Fibroblast of lung (primary cell): Measurements from ENCODE around the gene PREB.

ENCODE experiments used
- EZH2 ChIP-seq: IDR thresholded peaks from 2 replicates; pipeline ENCODE4 v1.5.1; 2012; ENCODE audit warnings: low read length, control low read depth, mild to moderate bottlenecking; ENCODE audit errors: missing control alignments
- TF ChIP-seq, protein P1 (sequence below), 2 donors: IDR thresholded peaks in 1 of 2; conservative IDR thresholded peaks in 1 of 2; 1 replicate in 1 of 2; 2 replicates in 1 of 2; pipeline ENCODE4 v1.5.1; 2011 to 2012; ENCODE audit warnings: low read length in 2 of 2, control low read depth in 1 of 2, inconsistent platforms in 1 of 2, low read depth in 1 of 2, mild to moderate bottlenecking in 1 of 2

- TF ChIP-seq, protein P1, sequence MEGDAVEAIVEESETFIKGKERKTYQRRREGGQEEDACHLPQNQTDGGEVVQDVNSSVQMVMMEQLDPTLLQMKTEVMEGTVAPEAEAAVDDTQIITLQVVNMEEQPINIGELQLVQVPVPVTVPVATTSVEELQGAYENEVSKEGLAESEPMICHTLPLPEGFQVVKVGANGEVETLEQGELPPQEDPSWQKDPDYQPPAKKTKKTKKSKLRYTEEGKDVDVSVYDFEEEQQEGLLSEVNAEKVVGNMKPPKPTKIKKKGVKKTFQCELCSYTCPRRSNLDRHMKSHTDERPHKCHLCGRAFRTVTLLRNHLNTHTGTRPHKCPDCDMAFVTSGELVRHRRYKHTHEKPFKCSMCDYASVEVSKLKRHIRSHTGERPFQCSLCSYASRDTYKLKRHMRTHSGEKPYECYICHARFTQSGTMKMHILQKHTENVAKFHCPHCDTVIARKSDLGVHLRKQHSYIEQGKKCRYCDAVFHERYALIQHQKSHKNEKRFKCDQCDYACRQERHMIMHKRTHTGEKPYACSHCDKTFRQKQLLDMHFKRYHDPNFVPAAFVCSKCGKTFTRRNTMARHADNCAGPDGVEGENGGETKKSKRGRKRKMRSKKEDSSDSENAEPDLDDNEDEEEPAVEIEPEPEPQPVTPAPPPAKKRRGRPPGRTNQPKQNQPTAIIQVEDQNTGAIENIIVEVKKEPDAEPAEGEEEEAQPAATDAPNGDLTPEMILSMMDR (conservative IDR thresholded peaks at IDR 0.05 in 1 of 2, IDR thresholded peaks at IDR 0.05 in 1 of 2; ENCODE audit: low read depth in 1 of 2, low read length in 2 of 2), result peak; percentile 41 to 55
- TF ChIP-seq EZH2, result no peak
Measured at GRCh38 chr2:27133905-27134780, at the start of gene PREB.
